ENCODE results near the gene FRY. TPM values are rescaled to one million over a fixed set of nuclear protein-coding genes. Genes with fewer than 3 reads are reported as not detected.

FRY gene
- total RNA-seq, 1 donor from 2014 or later, result 83.6 TPM

DNA sequence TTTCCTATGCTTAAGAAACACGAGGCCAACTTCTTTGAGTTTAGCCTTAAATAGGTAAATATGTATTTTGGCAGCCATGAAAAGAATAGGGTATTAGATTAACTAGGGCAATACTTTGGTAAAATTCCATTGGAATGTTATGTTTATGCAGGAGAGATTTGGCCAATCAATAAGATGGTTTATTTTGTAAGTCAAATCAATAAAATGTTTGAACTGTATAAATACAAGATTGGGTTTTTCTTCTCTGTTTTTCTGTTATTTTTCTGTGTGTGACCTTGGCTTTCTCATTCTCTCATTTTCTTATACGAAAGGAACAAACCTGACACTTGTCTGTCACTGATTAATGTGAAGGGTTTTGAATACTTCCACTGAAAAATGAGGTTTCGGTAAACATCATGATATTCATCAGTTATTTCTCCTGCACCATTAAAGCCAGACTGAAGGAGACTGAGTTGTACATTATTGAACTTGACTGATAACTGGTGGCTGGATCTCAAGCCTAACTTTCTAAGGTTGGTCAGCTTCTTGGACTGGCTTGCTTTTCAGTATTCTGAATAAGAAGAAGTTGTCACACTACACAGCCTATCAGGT, 8.6 kb downstream of the FRY start:
- peaks cover 2% of the 10 kb centered on the region for H3K27me3 Mint-ChIP-seq (ENCODE audit: unreplicated experiment)
- H3K27ac Mint-ChIP-seq (ENCODE audit: unreplicated experiment), result no peak overlapping the region
- H3K4me1 Mint-ChIP-seq (ENCODE audit: low read depth, unreplicated experiment), result peaks cover 2% of the 10 kb centered on the region
- H3K9me3 Mint-ChIP-seq (ENCODE audit: unreplicated experiment), result peaks cover 2% of the 10 kb centered on the region
- TF ChIP-seq, protein P1, sequence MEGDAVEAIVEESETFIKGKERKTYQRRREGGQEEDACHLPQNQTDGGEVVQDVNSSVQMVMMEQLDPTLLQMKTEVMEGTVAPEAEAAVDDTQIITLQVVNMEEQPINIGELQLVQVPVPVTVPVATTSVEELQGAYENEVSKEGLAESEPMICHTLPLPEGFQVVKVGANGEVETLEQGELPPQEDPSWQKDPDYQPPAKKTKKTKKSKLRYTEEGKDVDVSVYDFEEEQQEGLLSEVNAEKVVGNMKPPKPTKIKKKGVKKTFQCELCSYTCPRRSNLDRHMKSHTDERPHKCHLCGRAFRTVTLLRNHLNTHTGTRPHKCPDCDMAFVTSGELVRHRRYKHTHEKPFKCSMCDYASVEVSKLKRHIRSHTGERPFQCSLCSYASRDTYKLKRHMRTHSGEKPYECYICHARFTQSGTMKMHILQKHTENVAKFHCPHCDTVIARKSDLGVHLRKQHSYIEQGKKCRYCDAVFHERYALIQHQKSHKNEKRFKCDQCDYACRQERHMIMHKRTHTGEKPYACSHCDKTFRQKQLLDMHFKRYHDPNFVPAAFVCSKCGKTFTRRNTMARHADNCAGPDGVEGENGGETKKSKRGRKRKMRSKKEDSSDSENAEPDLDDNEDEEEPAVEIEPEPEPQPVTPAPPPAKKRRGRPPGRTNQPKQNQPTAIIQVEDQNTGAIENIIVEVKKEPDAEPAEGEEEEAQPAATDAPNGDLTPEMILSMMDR (IDR thresholded peaks at IDR 0.05; ENCODE audit: partially characterized antibody, unreplicated experiment), result no peak
- no peak overlapping the region for H3K4me3 Mint-ChIP-seq (ENCODE audit: unreplicated experiment)
- peaks cover 5% of the 10 kb centered on the region for H3K36me3 Mint-ChIP-seq (ENCODE audit: unreplicated experiment)
- DNase-seq, result no peak

DNA sequence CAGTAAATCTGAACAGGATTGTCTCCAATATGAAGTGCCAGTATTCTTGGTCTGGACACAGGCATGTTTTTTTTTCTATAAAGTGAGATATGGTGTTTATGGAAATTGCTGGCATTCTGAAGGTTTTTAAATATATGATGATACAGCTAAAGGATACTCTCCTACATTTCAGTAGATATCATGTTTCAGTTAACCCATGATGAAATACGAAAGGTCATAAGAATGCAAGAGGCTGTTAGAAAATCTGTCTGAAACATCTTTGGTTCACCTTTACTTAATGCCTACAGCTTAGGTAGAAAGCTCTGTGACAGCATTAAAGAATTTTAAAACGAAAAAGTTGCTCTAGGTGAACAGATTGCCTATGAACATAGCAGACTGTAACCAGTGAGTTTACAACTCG, 9.1 kb downstream of the FRY start:
- H3K36me3 Mint-ChIP-seq (ENCODE audit: unreplicated experiment), result peaks cover 9% of the 10 kb centered on the region
- H3K4me3 Mint-ChIP-seq (ENCODE audit: unreplicated experiment), result no peak overlapping the region
- peaks cover 1% of the 10 kb centered on the region for H3K4me1 Mint-ChIP-seq (ENCODE audit: low read depth, unreplicated experiment)
- DNase-seq, result no peak
- no peak overlapping the region for H3K27ac Mint-ChIP-seq (ENCODE audit: unreplicated experiment)
- peaks cover 2% of the 10 kb centered on the region for H3K9me3 Mint-ChIP-seq (ENCODE audit: unreplicated experiment)
- H3K27me3 Mint-ChIP-seq (ENCODE audit: unreplicated experiment), result peaks cover 3% of the 10 kb centered on the region
- TF ChIP-seq, protein P1 (IDR thresholded peaks at IDR 0.05; ENCODE audit: partially characterized antibody, unreplicated experiment), result no peak

DNA sequence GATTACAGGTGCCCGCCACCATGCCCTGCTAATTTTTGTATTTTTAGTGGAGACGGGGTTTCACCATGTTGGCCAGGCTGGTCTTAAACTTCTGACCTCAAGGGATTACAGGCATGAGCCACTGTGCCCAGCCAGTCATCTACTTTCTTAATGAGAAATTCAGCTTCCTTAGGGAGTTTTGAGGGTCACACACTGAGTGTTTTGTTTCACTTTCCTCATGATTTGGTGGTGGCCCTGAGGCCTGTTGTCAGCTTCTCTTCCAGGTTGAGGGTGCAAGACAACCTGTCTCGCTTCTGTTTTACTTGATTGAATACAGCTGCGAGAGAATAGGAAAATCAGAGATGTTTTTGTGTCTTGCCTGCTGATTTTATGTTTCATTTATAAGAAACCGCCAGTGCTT, 9.9 kb downstream of the FRY start:
- Mint-ChIP-seq H3K9me3 (ENCODE audit: unreplicated experiment) (peaks cover 2% of the 10 kb centered on the region), H3K27me3 (ENCODE audit: unreplicated experiment) (peaks cover 4% of the 10 kb centered on the region), H3K27ac (ENCODE audit: unreplicated experiment) (no peak overlapping the region), H3K4me3 (ENCODE audit: unreplicated experiment) (no peak overlapping the region), H3K36me3 (ENCODE audit: unreplicated experiment) (peaks cover 9% of the 10 kb centered on the region), H3K4me1 (ENCODE audit: low read depth, unreplicated experiment) (peaks cover 4% of the 10 kb centered on the region)
- TF ChIP-seq, protein P1 (IDR thresholded peaks at IDR 0.05; ENCODE audit: partially characterized antibody, unreplicated experiment), result no peak
- no peak for DNase-seq

DNA sequence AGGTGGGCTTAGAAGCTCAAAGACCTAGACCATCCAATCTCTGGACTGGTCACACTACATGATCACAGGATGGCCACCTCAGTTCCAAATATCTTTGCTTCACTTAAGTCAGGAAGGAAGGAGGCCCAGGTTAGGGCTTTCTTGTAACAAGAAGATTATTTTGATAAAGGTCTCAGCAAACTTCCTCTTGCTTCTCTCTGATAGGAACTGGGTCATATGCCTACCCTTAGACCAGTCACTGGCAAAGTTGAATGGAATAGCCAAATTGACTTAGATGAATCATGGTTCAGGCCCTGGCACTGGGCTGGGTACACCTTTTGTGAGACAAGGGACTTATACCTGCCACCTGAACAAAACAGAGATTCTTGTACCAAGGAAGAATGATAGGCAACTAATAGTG, 11.0 kb downstream of the FRY start:
- H3K27me3 Mint-ChIP-seq (ENCODE audit: unreplicated experiment), result peaks cover 4% of the 10 kb centered on the region
- TF ChIP-seq, protein P1 (IDR thresholded peaks at IDR 0.05; ENCODE audit: partially characterized antibody, unreplicated experiment), result no peak
- H3K36me3 Mint-ChIP-seq (ENCODE audit: unreplicated experiment), result peaks cover 9% of the 10 kb centered on the region
- peaks cover 2% of the 10 kb centered on the region for H3K9me3 Mint-ChIP-seq (ENCODE audit: unreplicated experiment)
- H3K4me1 Mint-ChIP-seq (ENCODE audit: low read depth, unreplicated experiment), result peaks cover 4% of the 10 kb centered on the region
- H3K27ac Mint-ChIP-seq (ENCODE audit: unreplicated experiment), result no peak overlapping the region
- DNase-seq, result no peak
- H3K4me3 Mint-ChIP-seq (ENCODE audit: unreplicated experiment), result no peak overlapping the region

DNA sequence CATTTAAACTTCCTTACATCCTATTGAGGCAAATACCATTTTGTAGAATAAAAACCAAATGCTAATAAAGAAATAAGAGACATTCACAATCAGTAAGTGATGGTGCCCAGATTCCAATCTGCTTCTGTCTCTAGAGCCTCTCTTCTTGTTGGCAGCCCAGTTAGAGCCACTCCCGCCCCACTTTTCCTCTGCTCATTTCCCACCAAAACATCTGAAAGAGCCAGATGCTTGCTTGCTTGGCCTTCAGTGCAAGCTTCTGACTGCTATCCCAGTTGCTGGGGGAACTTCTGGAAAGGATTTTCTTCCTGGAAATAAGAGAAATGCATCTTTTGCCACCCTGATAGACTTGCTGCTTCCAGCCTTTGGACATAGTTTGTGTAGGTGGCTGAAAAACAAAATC, 12.9 kb downstream of the FRY start:
- peaks cover 8% of the 10 kb centered on the region for H3K27me3 Mint-ChIP-seq (ENCODE audit: unreplicated experiment)
- H3K4me3 Mint-ChIP-seq (ENCODE audit: unreplicated experiment), result no peak overlapping the region
- peaks cover 2% of the 10 kb centered on the region for H3K9me3 Mint-ChIP-seq (ENCODE audit: unreplicated experiment)
- H3K27ac Mint-ChIP-seq (ENCODE audit: unreplicated experiment), result no peak overlapping the region
- peaks cover 8% of the 10 kb centered on the region for H3K4me1 Mint-ChIP-seq (ENCODE audit: low read depth, unreplicated experiment)
- TF ChIP-seq, protein P1 (IDR thresholded peaks at IDR 0.05; ENCODE audit: partially characterized antibody, unreplicated experiment), result no peak
- peaks cover 9% of the 10 kb centered on the region for H3K36me3 Mint-ChIP-seq (ENCODE audit: unreplicated experiment)
- no peak for DNase-seq
